Hepatocyte (in vitro differentiated cells): Measurements from ENCODE around the gene CD300E. TPM values are rescaled to one million over a fixed set of nuclear protein-coding genes. Genes with fewer than 3 reads are reported as not detected.

Experiments
- DNase-seq: peaks from one replicate; pipeline ENCODE4 v3.0.0-alpha.2; 2016; ENCODE audit warnings: low spot score
- H2AFZ ChIP-seq: fragments of 200-600 bp; sonication (generic); 2 replicates; pipeline ENCODE4 v1.6.0; 2016; ENCODE audit warnings: antibody characterized with exemption, mild to moderate bottlenecking
- H3K27ac ChIP-seq: fragments of 200-600 bp; sonication (generic); 2 replicates; pipeline ENCODE4 v1.5.1; 2016; ENCODE audit warnings: mild to moderate bottlenecking
- H3K27me3 ChIP-seq: fragments of 200-600 bp; sonication (generic); 2 replicates; pipeline ENCODE4 v1.6.1; 2016
- H3K36me3 ChIP-seq: fragments of 200-600 bp; sonication (generic); replicated peaks from 2 replicates; pipeline ENCODE4 v1.5.1; 2016; ENCODE audit warnings: low read depth; ENCODE audit not compliant: insufficient read depth
- H3K4me1 ChIP-seq: fragments of 200-600 bp; sonication (generic); 2 replicates; pipeline ENCODE4 v1.5.1; 2016; ENCODE audit warnings: mild to moderate bottlenecking, moderate library complexity; ENCODE audit not compliant: insufficient read depth
- H3K4me2 ChIP-seq: fragments of 200-600 bp; sonication (generic); 2 replicates; pipeline ENCODE4 v1.6.0; 2016
- H3K4me3 ChIP-seq: fragments of 200-600 bp; sonication (generic); 2 replicates; pipeline ENCODE4 v1.5.1; 2016; ENCODE audit warnings: mild to moderate bottlenecking
- H3K79me2 ChIP-seq: fragments of 200-600 bp; sonication (generic); 2 replicates; pipeline ENCODE4 v1.6.0; 2017; ENCODE audit warnings: mild to moderate bottlenecking
- H3K9me2 ChIP-seq: fragments of 200-600 bp; sonication (generic); replicated peaks from 2 replicates; pipeline ENCODE4 v1.6.0; 2017; ENCODE audit warnings: mild to moderate bottlenecking; ENCODE audit not compliant: insufficient read depth
- H3K9me3 ChIP-seq: fragments of 200-600 bp; sonication (generic); 2 replicates; pipeline ENCODE4 v1.5.1; 2016; ENCODE audit warnings: low read depth, mild to moderate bottlenecking
- H4K20me1 ChIP-seq: fragments of 200-600 bp; sonication (generic); 2 replicates; pipeline ENCODE4 v1.6.0; 2016; ENCODE audit warnings: mild to moderate bottlenecking; ENCODE audit not compliant: insufficient read depth, poor library complexity, severe bottlenecking
- CTCF ChIP-seq: fragments of 200-600 bp; sonication (generic); IDR thresholded peaks from 2 replicates; pipeline ENCODE4 v1.5.1; 2016; ENCODE audit warnings: antibody characterized with exemption, mild to moderate bottlenecking; ENCODE audit not compliant: poor library complexity
- EZH2 ChIP-seq: fragments of 200-600 bp; sonication (generic); IDR thresholded peaks from 2 replicates; pipeline ENCODE4 v1.6.1; 2016; ENCODE audit warnings: antibody characterized with exemption, mild to moderate bottlenecking, borderline replicate concordance
- EZH2phosphoT487 ChIP-seq: fragments of 200-600 bp; sonication (generic); IDR thresholded peaks from one replicate; pipeline ENCODE4 v1.6.1; 2018; ENCODE audit warnings: antibody characterized with exemption, mild to moderate bottlenecking, low read depth, moderate library complexity; ENCODE audit not compliant: unreplicated experiment, severe bottlenecking
- WGBS: methylation state at CpG from one replicate; pipeline ENCODE4 v1.1.6; 2016; ENCODE audit warnings: low lambda C conversion rate; ENCODE audit errors: missing lambda C conversion rate; 5-methylcytosine and 5-hydroxymethylcytosine counted together
- polyA plus RNA-seq: library from polyadenylated mRNA; unstranded; fragments of >200 nt; fragmentation: Nextera tagmentation; extraction: Ambion mirVana; gene quantifications from 2 replicates; pipeline ENCODE4 v1.2.1, GENCODE V29; 2016
- total RNA-seq: library from RNA; depleted of rRNA; stranded (reverse); fragments of >200 nt; gene quantifications from 2 replicates; pipeline ENCODE4 v1.2.3, GENCODE V29; 2014

The CD300E gene
- total and polyA plus RNA-seq, 2 experiments from 2014 or later = 0.03 to 0.37 TPM

- H3K9me3 ChIP-seq = no peaks in the 10 kb centered on the region
- TF ChIP-seq CTCF (no peak), EZH2 (no peak), EZH2phosphoT487 (no peak)
- H2AFZ ChIP-seq = no peak overlapping the region
- no peaks in the 10 kb centered on the region for H3K9me2 ChIP-seq
- H3K79me2 ChIP-seq = no peaks in the 10 kb centered on the region
- H3K4me1 ChIP-seq = no peaks in the 10 kb centered on the region
- no peaks in the 10 kb centered on the region for H3K36me3 ChIP-seq
- H3K27me3 ChIP-seq = no peaks in the 10 kb centered on the region
- 92% methylated on average over 1 of the region's 1 CpG for WGBS
- no peak for DNase-seq
- H4K20me1 ChIP-seq = no peaks in the 10 kb centered on the region
- no peak overlapping the region for H3K27ac ChIP-seq
- H3K4me2 ChIP-seq = no peak overlapping the region
- no peak overlapping the region for H3K4me3 ChIP-seq
These were observed 60.2 kb downstream of the CD300E start for GRCh38 chr17:74563358-74563757.

GRCh38 chr17:74561586-74561985, 62.0 kb downstream of the CD300E start:
- Histone ChIP-seq H2AFZ (no peak overlapping the region), H3K4me1 (no peaks in the 10 kb centered on the region), H4K20me1 (no peaks in the 10 kb centered on the region), H3K27ac (no peak overlapping the region), H3K4me2 (no peak overlapping the region), H3K9me2 (no peaks in the 10 kb centered on the region), H3K36me3 (no peaks in the 10 kb centered on the region), H3K4me3 (no peak overlapping the region), H3K9me3 (no peaks in the 10 kb centered on the region), H3K27me3 (no peaks in the 10 kb centered on the region), H3K79me2 (no peaks in the 10 kb centered on the region)
- WGBS = 68% methylated on average over 3 of the region's 3 CpGs
- no peak for TF ChIP-seq EZH2
- no peak for DNase-seq

Other genes starting within 250 kb of the CD300E start
- gene GPRC5C, start 191.7 kb downstream of the CD300E start, total RNA-seq = 150 and 159 TPM in 2 replicates
- 233 and 237 TPM in 2 replicates for gene GPRC5C, start 191.7 kb downstream of the CD300E start, polyA plus RNA-seq
- gene CD300A, start 157.1 kb downstream of the CD300E start, total RNA-seq = 0.20 and 1.1 TPM in 2 replicates
- gene CD300A, start 157.1 kb downstream of the CD300E start, polyA plus RNA-seq = 0.22 and 0.47 TPM in 2 replicates
- not detected in 2 replicates for gene CD300LB, start 92.3 kb downstream of the CD300E start, total RNA-seq
- not detected in 2 replicates for gene CD300LB, start 92.3 kb downstream of the CD300E start, polyA plus RNA-seq
- 0.43 TPM in 1 of 2 replicates, not detected in the other for gene CD300C, start 77.6 kb downstream of the CD300E start, total RNA-seq
- 0.47 and 0.96 TPM in 2 replicates for gene CD300C, start 77.6 kb downstream of the CD300E start, polyA plus RNA-seq
- 0.67 TPM in 1 of 2 replicates, not detected in the other for gene CD300H, start 56.2 kb downstream of the CD300E start, total RNA-seq
- gene CD300H, start 56.2 kb downstream of the CD300E start, polyA plus RNA-seq = 0.28 TPM in 1 of 2 replicates, not detected in the other
- not detected in 2 replicates for gene CD300LD, start 31.5 kb downstream of the CD300E start, total RNA-seq
- gene CD300LD, start 31.5 kb downstream of the CD300E start, polyA plus RNA-seq = not detected in 2 replicates
- 0.32 TPM in 1 of 2 replicates, not detected in the other for gene CD300LF, start 89.2 kb upstream of the CD300E start, total RNA-seq
- gene CD300LF, start 89.2 kb upstream of the CD300E start, polyA plus RNA-seq = 0.44 and 0.85 TPM in 2 replicates
- gene RAB37, start 113.5 kb upstream of the CD300E start, total RNA-seq = 5.9 and 6.1 TPM in 2 replicates
- gene RAB37, start 113.5 kb upstream of the CD300E start, polyA plus RNA-seq = 7.0 and 11.8 TPM in 2 replicates
- 263 and 269 TPM in 2 replicates for gene NHERF1, start 124.9 kb upstream of the CD300E start, total RNA-seq
- 712 and 763 TPM in 2 replicates for gene NHERF1, start 124.9 kb upstream of the CD300E start, polyA plus RNA-seq
- 28.6 and 29.2 TPM in 2 replicates for gene NAT9, start 152.6 kb upstream of the CD300E start, total RNA-seq
- gene NAT9, start 152.6 kb upstream of the CD300E start, polyA plus RNA-seq = 34.8 and 62.9 TPM in 2 replicates
- gene GRIN2C, start 236.1 kb upstream of the CD300E start, total RNA-seq = not detected in 2 replicates
- gene GRIN2C, start 236.1 kb upstream of the CD300E start, polyA plus RNA-seq = 0.13 and 0.27 TPM in 2 replicates
- 9.3 and 12.2 TPM in 2 replicates for gene FDXR, start 249.3 kb upstream of the CD300E start, total RNA-seq
- gene FDXR, start 249.3 kb upstream of the CD300E start, polyA plus RNA-seq = 14.2 and 17.8 TPM in 2 replicates